NB4 (cell line): ENCODE measurements around the gene SEMA5B.
A peak's percentile ranks its signal among the peaks of the same experiment; 100 is the strongest.

Source experiments
- DNase-seq: peaks from one replicate; pipeline ENCODE4 v3.0.0; 2010; ENCODE audit warnings: low read depth
- H3K4me3 ChIP-seq: one replicate; pipeline ENCODE4 v1.5.1; 2011; ENCODE audit warnings: mild to moderate bottlenecking, low read depth, low read length, moderate library complexity
- CTCF ChIP-seq: IDR thresholded peaks from one replicate; pipeline ENCODE4 v1.5.1; 2012; ENCODE audit warnings: low read depth, low read length
- MAX ChIP-seq: IDR thresholded peaks from 2 replicates; pipeline ENCODE4 v1.6.1; 2011; ENCODE audit warnings: low read depth, low read length
- MYC ChIP-seq: IDR thresholded peaks from 2 replicates; pipeline ENCODE4 v1.6.1; 2011; ENCODE audit warnings: low read depth, low read length
- POLR2A ChIP-seq: IDR thresholded peaks from 2 replicates; pipeline ENCODE4 v1.6.1; 2011; ENCODE audit warnings: mild to moderate bottlenecking; ENCODE audit not compliant: insufficient read length; ENCODE audit errors: extremely low read depth

The SEMA5B gene

GRCh38 chr3:123072564-123072963 lies 45.0 kb upstream of the SEMA5B start:
- peak; percentile 57 for DNase-seq
- TF ChIP-seq MYC (no peak), MAX (no peak), CTCF (no peak), POLR2A (no peak)
- H3K4me3 ChIP-seq, result no peak overlapping the region

GRCh38 chr3:123072152-123072551 lies 44.6 kb upstream of the SEMA5B start:
- no peak overlapping the region for H3K4me3 ChIP-seq
- TF ChIP-seq POLR2A (no peak), CTCF (no peak), MAX (no peak), MYC (no peak)
- peak; percentile 68 for DNase-seq

GRCh38 chr3:123071581-123071980 lies 44.0 kb upstream of the SEMA5B start:
- H3K4me3 ChIP-seq, result no peak overlapping the region
- DNase-seq, result no peak
- TF ChIP-seq MYC (no peak), POLR2A (no peak), MAX (no peak), CTCF (no peak)

- peak; percentile 34 for DNase-seq
- no peak for TF ChIP-seq MAX
- TF ChIP-seq CTCF, result peak; percentile 3
- TF ChIP-seq MYC, result no peak
- no peak for TF ChIP-seq POLR2A
- no peak overlapping the region for H3K4me3 ChIP-seq
Observed at GRCh38 chr3:123071146-123071545, 43.6 kb upstream of the SEMA5B start.

GRCh38 chr3:123070510-123070909 lies 42.9 kb upstream of the SEMA5B start:
- TF ChIP-seq CTCF, result no peak
- TF ChIP-seq MAX, result no peak
- TF ChIP-seq MYC, result no peak
- TF ChIP-seq POLR2A, result no peak
- H3K4me3 ChIP-seq, result no peak overlapping the region
- no peak for DNase-seq

- TF ChIP-seq MYC, result no peak
- no peak for TF ChIP-seq POLR2A
- TF ChIP-seq MAX, result no peak
- TF ChIP-seq CTCF, result no peak
- peak overlapping the region; percentile 82 for H3K4me3 ChIP-seq
- no peak for DNase-seq
Observed at GRCh38 chr3:123068601-123069381, 41.2 kb upstream of the SEMA5B start.
